Uterus (tissue), 2 donors: Measurements from ENCODE around the gene SAMMSON.

Source experiments
- POLR2A ChIP-seq, 2 donors: fragments of 450-650 bp; IDR thresholded peaks; one replicate each; pipeline ENCODE4 v1.6.1; 2016; ENCODE audit warnings: antibody characterized with exemption in 2 of 2, mild to moderate bottlenecking in 1 of 2, moderate library complexity in 1 of 2
- TF ChIP-seq, protein P1 (sequence below), 4 experiments: fragments of 200-600 bp in 2 of 4; fragments of 450-650 bp in 2 of 4; sonication (generic) in 2 of 4; IDR thresholded peaks; one replicate each; pipeline ENCODE4 v1.5.1; 2016 to 2019; ENCODE audit warnings: antibody characterized with exemption in 4 of 4, mild to moderate bottlenecking in 2 of 4, moderate library complexity in 1 of 4

DNA sequence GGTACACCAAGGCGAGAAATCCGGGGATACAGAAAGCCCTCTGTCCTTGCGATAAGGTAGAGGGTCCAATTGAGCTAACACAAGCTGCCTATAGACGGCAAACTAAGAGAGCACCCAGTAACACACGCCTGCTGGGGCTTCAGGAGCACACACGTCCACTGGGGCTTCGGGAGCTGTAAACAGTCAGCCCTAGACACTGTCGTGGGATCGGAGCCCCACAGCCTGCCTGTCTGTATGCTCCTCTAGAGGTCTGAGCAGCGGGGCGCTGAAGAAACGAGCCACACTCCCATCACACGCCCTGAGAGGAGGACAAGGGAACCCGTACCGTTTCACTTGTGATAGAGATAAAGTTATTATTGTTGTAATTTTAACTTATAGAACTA, 486 bp downstream of the SAMMSON start:
- TF ChIP-seq, protein P1, sequence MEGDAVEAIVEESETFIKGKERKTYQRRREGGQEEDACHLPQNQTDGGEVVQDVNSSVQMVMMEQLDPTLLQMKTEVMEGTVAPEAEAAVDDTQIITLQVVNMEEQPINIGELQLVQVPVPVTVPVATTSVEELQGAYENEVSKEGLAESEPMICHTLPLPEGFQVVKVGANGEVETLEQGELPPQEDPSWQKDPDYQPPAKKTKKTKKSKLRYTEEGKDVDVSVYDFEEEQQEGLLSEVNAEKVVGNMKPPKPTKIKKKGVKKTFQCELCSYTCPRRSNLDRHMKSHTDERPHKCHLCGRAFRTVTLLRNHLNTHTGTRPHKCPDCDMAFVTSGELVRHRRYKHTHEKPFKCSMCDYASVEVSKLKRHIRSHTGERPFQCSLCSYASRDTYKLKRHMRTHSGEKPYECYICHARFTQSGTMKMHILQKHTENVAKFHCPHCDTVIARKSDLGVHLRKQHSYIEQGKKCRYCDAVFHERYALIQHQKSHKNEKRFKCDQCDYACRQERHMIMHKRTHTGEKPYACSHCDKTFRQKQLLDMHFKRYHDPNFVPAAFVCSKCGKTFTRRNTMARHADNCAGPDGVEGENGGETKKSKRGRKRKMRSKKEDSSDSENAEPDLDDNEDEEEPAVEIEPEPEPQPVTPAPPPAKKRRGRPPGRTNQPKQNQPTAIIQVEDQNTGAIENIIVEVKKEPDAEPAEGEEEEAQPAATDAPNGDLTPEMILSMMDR (IDR thresholded peaks at IDR 0.05): no peak
- TF ChIP-seq POLR2A (IDR thresholded peaks at IDR 0.05): no peak
